Uterus (tissue), 4 donors: ENCODE measurements around the gene SYNJ1. TPM values are rescaled to one million over a fixed set of nuclear protein-coding genes. Genes with fewer than 3 reads are reported as not detected.
A peak's percentile ranks its signal among the peaks of the same experiment; 100 is the strongest.
"Not testable (repeated sequence)": the region's sequence is repeated elsewhere in the genome, so short reads cannot be mapped to it uniquely, and the experiment has no call there.

ENCODE experiments used
- DNase-seq, 2 donors: peaks; one replicate each; pipeline ENCODE4 v3.0.0-alpha.2; 2019 to 2020
- H3K27ac ChIP-seq, 2 donors: fragments of 200-600 bp; sonication (generic); 1 replicate in 1 of 2; 2 replicates in 1 of 2; pipeline ENCODE4 v1.5.1; 2016 to 2018
- H3K27me3 ChIP-seq, 2 donors: fragments of 200-600 bp; sonication (generic); one replicate each; pipeline ENCODE4 v1.5.1; 2018 to 2019; ENCODE audit warnings: control low read depth in 1 of 2
- H3K36me3 ChIP-seq, 2 donors: fragments of 200-600 bp; sonication (generic); one replicate each; pipeline ENCODE4 v1.5.1; 2019; ENCODE audit warnings: control low read depth in 1 of 2
- H3K4me1 ChIP-seq, 2 donors: fragments of 200-600 bp; sonication (generic); one replicate each; pipeline ENCODE4 v1.5.1; 2018 to 2019; ENCODE audit warnings: control low read depth in 1 of 2
- H3K4me3 ChIP-seq, 2 donors: fragments of 200-600 bp; sonication (generic); 1 replicate in 1 of 2; 2 replicates in 1 of 2; pipeline ENCODE4 v1.5.1; 2018 to 2019; ENCODE audit warnings: mild to moderate bottlenecking in 1 of 2
- H3K9me3 ChIP-seq, 2 donors: fragments of 200-600 bp; sonication (generic); one replicate each; pipeline ENCODE4 v1.5.1; 2019; ENCODE audit warnings: control low read depth in 1 of 2
- CTCF ChIP-seq, 4 experiments: fragments of 200-600 bp in 2 of 4; fragments of 450-650 bp in 2 of 4; sonication (generic) in 2 of 4; IDR thresholded peaks; one replicate each; pipeline ENCODE4 v1.5.1; 2016 to 2019; ENCODE audit warnings: antibody characterized with exemption in 4 of 4, mild to moderate bottlenecking in 2 of 4, moderate library complexity in 1 of 4
- POLR2A ChIP-seq, 2 donors: fragments of 450-650 bp; IDR thresholded peaks; one replicate each; pipeline ENCODE4 v1.6.1; 2016; ENCODE audit warnings: antibody characterized with exemption in 2 of 2, mild to moderate bottlenecking in 1 of 2, moderate library complexity in 1 of 2
- intact Hi-C: fragments of 100-400 bp; cut with DNase I; formaldehyde crosslinking; loops from one replicate; pipeline ENCODE4 v1.15.1; 2023; ENCODE audit warnings: low total_unique reads
- total RNA-seq, 4 donors: library from RNA; depleted of rRNA in 3 of 4; stranded (reverse); fragments of >200 nt in 3 of 4; gene quantifications; one replicate each; pipeline versions ENCODE4 v1.1.0 to v1.2.4, GENCODE V29; 2014 to 2023
- donor health status: DM: yes; HTN: yes; CAD: no.

Gene SYNJ1
- 10 to 100 TPM in 3 of 4 donors, 1 to 10 TPM in 1; 8.8 to 25.0 (median 15.7) TPM for total RNA-seq

- Histone ChIP-seq H3K27ac (peak within 1 kb of the TSS; percentile 81 to 82), H3K36me3 (no peaks in the 10 kb centered on the region), H3K27me3 (no peaks in the 10 kb centered on the region), H3K4me3 (peak within 1 kb of the TSS; percentile 74 to 91), H3K4me1 (no peaks in the 10 kb centered on the region), H3K9me3 (no peaks in the 10 kb centered on the region)
- DNase-seq: peak; percentile 94 to 96
- TF ChIP-seq POLR2A (IDR thresholded peaks at IDR 0.05) (peak; percentile 67 to 83), CTCF (IDR thresholded peaks at IDR 0.05) (peak in 1 of 4 experiments; percentile 23)
- intact Hi-C loops: no loop called here
Measured at GRCh38 chr21:32727687-32728455, at the start of gene SYNJ1. SYNJ1 (minus strand) TSS chr21:32728013; CDS start chr21:32726895, 1,118 bp downstream.

- intact Hi-C loops: no loop called here
- TF ChIP-seq POLR2A (IDR thresholded peaks at IDR 0.05) (no peak), CTCF (IDR thresholded peaks at IDR 0.05) (no peak)
- Histone ChIP-seq H3K27me3 (no peaks in the 10 kb centered on the region), H3K9me3 (no peaks in the 10 kb centered on the region), H3K4me3 (no peak overlapping the region), H3K36me3 (no peaks in the 10 kb centered on the region), H3K27ac (no peak overlapping the region), H3K4me1 (no peaks in the 10 kb centered on the region)
- no peak for DNase-seq
Measured at GRCh38 chr21:32777269-32777668, 49.5 kb upstream of the SYNJ1 start.

- no peak for DNase-seq
- Histone ChIP-seq H3K27me3 (peaks cover 0 to 3% of the 10 kb centered on the region in 2 donors), H3K4me1 (no peaks in the 10 kb centered on the region), H3K4me3 (no peak overlapping the region), H3K36me3 (no peaks in the 10 kb centered on the region), H3K27ac (no peak overlapping the region), H3K9me3 (no peaks in the 10 kb centered on the region)
- no peak for TF ChIP-seq CTCF (IDR thresholded peaks at IDR 0.05)
- TF ChIP-seq POLR2A (IDR thresholded peaks at IDR 0.05): no peak
- intact Hi-C loops: no loop called here
Measured at GRCh38 chr21:32776743-32777142, 48.9 kb upstream of the SYNJ1 start.

- H3K36me3 ChIP-seq, H3K4me1 ChIP-seq, H3K4me3 ChIP-seq, intact Hi-C loops, DNase-seq, H3K9me3 ChIP-seq, H3K27me3 ChIP-seq: not testable (repeated sequence)
- H3K27ac ChIP-seq: peak overlapping the region in 1 of 2 donors; percentile 80
Measured at GRCh38 chr21:32773048-32773344, 45.2 kb upstream of the SYNJ1 start.

- intact Hi-C loops: no loop called here
- peak in 1 of 2 donors; percentile 27 for DNase-seq
- H3K36me3 ChIP-seq: no peaks in the 10 kb centered on the region
- H3K27me3 ChIP-seq: peaks cover 0 to 5% of the 10 kb centered on the region in 2 donors
- H3K27ac ChIP-seq: peak overlapping the region; percentile 76 to 80
- peak overlapping the region; percentile 44 to 70 for H3K4me3 ChIP-seq
- peaks cover 0 to 6% of the 10 kb centered on the region in 2 donors for H3K4me1 ChIP-seq
- TF ChIP-seq CTCF (IDR thresholded peaks at IDR 0.05) (no peak), POLR2A (IDR thresholded peaks at IDR 0.05) (no peak)
- no peaks in the 10 kb centered on the region for H3K9me3 ChIP-seq
Measured at GRCh38 chr21:32772281-32773047, 44.7 kb upstream of the SYNJ1 start.
